IMR-90 (cell line): Measurements from ENCODE around the gene SKA3.

Source experiments
- BHLHE40 ChIP-seq: fragments of 150-350 bp; IDR thresholded peaks from 2 replicates; pipeline ENCODE4 v1.6.1; 2016; ENCODE audit warnings: mild to moderate bottlenecking, low read depth, low read length
- POLR2A ChIP-seq: IDR thresholded peaks from 2 replicates; pipeline ENCODE4 v1.6.1; 2012; ENCODE audit warnings: mild to moderate bottlenecking, low read depth, low read length
- SMC3 ChIP-seq: fragments of 150-350 bp; IDR thresholded peaks from 2 replicates; pipeline ENCODE4 v1.6.1; 2016; ENCODE audit warnings: low read depth, mild to moderate bottlenecking, antibody characterized with exemption, low read length, moderate library complexity
- TF ChIP-seq, protein P1 (sequence below): conservative IDR thresholded peaks from 2 replicates; pipeline ENCODE4 v1.5.1; 2012; ENCODE audit warnings: mild to moderate bottlenecking, low read depth, low read length, improper control_type of control experiment

DNA sequence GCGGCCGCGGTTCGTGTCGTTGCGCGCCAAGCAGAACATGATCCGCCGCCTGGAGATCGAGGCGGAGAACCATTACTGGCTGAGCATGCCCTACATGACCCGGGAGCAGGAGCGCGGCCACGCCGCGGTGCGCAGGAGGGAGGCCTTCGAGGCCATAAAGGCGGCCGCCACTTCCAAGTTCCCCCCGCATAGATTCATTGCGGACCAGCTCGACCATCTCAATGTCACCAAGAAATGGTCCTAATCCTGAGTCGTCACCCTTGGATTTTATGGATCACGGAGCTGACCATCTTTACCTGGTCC is 581 bp upstream of the SKA3 start:
- TF ChIP-seq SMC3: no peak
- TF ChIP-seq, protein P1, sequence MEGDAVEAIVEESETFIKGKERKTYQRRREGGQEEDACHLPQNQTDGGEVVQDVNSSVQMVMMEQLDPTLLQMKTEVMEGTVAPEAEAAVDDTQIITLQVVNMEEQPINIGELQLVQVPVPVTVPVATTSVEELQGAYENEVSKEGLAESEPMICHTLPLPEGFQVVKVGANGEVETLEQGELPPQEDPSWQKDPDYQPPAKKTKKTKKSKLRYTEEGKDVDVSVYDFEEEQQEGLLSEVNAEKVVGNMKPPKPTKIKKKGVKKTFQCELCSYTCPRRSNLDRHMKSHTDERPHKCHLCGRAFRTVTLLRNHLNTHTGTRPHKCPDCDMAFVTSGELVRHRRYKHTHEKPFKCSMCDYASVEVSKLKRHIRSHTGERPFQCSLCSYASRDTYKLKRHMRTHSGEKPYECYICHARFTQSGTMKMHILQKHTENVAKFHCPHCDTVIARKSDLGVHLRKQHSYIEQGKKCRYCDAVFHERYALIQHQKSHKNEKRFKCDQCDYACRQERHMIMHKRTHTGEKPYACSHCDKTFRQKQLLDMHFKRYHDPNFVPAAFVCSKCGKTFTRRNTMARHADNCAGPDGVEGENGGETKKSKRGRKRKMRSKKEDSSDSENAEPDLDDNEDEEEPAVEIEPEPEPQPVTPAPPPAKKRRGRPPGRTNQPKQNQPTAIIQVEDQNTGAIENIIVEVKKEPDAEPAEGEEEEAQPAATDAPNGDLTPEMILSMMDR: no peak
- no peak for TF ChIP-seq BHLHE40
- TF ChIP-seq POLR2A: no peak
